ENCODE measurements around the gene CPLANE2. TPM values are rescaled to one million over a fixed set of nuclear protein-coding genes. Genes with fewer than 3 reads are reported as not detected.
A peak's percentile ranks its signal among the peaks of the same experiment; 100 is the strongest.
"Not testable (repeated sequence)": the region's sequence is repeated elsewhere in the genome, so short reads cannot be mapped to it uniquely, and the experiment has no call there.

The CPLANE2 gene
- polyA plus RNA-seq, 1 donor = 4.9 TPM

DNA sequence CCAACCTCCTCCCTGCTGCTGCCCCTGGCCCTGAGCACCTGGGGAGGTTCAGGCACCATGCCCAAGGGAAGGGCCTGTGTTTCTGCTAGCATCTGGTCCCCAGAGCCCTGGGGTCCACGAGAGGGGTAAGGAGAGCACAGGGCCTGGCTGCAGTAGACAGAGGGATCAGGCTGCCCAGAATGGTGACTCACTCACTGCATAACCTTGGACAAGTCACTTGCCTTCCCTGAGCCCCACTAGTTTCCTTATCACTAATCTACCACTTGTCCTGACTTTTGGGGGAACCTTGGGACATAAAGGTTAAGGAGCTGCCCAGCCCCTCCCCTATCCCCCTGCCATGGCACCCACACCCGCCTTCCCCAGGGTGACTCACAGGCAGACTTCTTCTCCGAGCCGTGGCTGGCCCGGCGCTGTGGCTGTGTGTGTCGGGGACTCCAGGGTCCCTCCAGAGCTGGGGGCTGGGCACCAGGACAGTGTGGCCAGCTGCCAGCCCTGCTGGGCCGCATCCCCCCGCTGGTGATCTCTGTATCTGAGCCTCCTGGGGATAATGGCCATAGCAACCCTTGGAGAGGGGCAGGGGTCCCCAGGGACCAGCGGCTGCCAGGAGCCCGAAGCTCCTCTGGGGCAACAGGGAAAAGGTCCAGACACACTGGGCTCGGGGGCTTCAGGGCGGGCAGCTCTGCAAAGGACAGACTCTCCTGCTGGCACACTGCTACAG is 28.6 kb downstream of the CPLANE2 start:
- no peak for DNase-seq

DNA sequence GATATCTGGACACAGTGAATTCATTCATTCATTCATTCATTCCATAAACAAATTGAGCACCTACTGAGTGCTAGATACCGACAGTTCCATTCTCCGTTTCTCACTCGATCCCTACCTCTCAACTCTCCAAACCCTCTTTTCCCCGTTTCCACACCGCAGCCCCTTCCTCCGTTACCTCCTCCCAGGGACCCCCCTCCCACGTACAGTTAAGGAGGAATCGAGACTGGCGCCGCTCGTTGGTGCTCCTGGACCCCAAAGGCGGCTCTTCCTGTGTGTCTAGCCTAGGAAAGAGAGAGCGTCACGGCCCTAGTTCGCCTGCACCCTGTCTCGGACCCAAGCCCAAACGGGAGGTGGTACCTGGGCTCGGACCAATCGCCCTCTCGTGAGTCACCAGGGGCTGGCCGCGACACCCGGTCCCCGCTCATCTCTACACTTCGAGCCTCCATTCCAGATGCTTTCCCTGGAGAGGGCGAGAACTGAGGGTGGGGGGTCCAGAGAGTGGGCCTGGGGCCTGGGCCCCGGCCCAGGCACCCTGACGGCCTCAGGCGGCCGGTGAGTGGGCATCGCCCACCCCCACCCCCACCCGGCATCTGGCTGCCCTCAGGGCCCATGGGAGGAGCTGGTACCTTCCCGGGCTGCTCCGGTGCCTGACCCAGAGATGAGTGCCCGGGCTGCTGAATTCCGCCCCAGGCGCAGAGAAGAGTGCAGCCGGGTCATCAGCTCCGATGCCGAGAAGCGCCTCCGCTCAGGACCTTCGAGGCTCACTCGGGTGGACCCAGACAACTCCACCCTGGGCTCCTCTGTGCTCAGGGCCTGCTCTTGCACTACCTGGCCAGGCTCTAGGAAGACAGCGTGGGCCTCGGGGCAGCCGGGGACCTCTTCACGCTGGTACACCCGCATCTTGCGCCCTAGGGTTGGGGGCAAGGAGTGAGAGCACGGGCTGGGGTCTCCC is 29.4 kb downstream of the CPLANE2 start:
- no peak for DNase-seq

DNA sequence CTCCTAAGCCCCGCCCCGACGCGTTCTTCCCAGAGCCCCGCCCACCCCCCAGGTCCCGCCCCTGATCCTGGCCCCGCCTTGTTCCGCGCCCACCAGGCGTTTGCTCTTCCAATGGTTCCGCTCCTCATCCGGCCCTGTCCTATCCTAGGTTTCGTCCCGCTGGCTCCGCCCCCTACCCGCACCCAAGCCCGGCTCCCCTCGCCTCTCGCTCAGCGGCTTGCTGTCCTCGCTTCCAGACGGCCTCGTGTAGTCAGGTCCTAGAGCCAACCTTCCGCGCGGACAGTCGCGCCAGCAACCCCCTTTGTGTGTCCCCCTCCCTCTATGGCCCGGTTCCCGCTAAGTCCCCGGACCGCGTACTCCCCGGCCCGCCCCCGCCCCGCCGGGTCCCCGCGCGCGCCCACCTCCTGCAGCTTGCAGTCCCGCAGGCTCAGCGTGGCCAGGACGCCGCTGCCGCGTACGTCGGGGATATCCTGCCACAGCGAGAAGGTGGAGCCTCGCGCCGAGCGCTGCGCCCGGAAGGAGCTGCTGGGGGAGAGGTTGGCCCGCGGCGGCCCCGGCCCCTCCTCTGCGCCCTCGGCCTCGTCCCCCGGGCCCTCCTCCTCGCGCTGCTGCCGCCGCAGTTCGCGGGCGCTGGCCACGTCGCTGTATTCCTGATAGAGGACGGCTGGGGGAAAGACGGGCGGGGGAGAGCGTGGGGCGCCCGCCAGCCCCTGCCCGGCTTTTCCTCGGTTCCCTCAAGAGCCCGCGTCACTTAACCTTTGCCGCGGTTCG is 30.3 kb downstream of the CPLANE2 start:
- peak; percentile 97 for DNase-seq

DNA sequence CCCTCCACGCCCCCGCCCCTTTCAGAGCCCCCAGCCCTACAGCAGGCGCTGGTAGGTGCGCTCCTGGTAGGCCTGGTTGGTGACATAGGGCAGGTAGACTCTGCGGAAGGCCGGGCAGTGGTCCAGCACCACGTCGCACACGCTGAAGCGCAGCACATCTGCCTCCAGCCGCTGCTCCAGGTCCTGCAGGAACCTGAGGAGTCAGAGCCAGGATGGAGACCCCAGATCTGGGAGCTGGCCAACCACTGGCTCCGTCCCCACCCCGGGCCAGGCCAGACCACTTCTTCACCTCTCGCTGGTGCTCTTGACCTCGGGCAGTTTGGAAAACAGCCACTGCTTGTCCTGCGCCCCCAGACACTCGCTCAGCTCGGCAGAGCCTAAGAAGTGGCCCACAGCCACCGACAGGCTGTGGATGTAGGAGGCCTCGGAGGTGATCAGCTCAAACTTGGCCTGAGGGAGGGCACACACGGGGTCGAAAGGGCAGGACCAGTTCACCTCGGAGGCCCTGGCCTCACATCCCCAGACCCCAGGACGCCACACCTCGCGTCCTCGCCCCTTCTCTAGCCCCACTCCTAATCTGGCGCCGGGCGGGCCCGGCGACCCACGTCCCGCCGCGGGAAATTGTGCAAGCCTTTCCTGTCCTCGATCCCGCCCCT is 31.0 kb downstream of the CPLANE2 start:
- DNase-seq = no peak

DNA sequence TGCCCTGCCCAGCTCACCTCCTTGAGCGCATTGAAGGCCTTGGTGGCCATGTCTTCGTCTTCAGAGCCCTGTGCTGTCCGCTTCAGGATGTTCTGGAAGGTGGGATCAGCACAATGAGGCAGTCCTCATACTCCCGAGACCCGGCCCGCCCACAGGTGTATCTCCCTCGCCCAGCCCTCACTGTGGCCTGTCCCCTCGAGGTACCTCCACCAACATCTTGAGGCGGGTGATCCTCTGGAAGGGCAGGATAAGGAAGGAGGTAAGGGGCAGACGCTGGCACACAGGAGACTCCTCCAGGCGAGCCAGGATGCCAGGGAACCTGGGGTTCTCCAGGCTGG is 31.7 kb downstream of the CPLANE2 start:
- no peak for DNase-seq

DNA sequence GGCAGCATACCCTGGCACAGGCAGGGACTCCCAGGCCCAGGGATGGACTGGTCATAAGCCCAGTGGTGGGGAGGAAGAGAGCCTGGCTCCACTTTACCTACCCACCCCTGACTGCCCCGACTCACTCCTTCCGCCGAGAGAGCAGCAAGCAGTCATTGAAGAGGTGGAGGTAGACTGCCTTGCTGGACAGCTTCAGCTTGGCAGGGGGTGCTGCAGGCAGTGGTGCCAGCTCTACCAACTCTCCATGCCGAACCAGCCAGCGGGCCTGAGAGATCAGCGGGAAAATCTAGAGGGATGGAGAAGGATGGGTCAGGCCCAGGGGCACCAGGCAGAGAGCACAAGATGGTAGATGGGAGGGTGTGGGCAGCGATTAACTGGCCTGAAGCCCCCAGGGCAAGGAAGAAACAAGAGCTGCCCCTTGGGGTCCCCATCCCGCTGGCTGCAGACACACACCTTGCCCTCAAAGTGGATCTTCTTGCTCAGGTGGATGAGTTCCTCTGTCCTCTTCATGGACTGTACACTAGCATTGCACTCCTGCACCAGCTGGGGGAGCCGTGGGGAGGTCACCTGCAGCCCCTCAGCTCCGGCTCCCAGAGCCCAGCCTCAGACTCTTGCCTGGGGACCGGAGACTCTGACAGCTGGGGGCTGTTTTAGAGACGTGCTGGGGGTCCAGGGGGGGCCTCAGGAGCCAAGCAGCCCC is 32.2 kb downstream of the CPLANE2 start:
- DNase-seq = no peak

DNA sequence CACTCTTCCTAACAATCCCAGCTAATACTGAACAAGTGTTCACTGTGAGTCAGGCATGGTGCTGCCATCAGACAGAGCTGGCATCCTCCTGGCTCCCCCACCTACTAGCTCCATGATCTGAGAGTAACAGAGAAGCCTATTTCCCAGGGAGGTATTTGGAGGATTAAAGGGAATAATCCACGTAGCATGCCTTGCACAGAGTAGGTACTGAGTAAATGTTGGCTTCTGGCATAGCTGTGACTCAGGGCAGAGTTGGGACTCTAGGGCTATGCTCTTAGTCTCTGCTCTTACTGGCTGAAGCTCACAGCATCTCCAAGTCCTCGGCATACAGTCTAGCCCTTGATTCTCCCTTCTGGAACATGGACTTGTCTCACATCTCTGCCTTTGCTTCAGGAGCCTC is 32.8 kb downstream of the CPLANE2 start:
- no peak for DNase-seq

DNA sequence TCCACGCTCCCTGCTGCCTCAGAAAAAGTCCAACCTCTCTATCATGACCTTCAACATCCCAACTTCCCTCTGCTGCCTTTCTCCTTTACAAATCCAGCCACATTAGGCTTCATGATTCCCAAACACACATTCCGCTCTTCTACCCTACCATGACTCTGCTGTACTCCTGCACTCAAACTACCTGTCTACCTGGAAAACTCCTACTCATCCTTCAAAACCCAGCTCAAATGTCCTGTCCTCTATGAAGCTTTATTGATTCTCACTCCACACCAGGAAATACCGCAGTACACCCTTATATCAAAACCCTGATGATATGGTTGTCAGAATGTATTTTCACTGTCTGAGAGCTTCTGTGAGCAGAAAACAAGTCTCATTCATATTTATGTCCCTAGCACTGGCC is 33.4 kb downstream of the CPLANE2 start:
- DNase-seq = no peak

DNA sequence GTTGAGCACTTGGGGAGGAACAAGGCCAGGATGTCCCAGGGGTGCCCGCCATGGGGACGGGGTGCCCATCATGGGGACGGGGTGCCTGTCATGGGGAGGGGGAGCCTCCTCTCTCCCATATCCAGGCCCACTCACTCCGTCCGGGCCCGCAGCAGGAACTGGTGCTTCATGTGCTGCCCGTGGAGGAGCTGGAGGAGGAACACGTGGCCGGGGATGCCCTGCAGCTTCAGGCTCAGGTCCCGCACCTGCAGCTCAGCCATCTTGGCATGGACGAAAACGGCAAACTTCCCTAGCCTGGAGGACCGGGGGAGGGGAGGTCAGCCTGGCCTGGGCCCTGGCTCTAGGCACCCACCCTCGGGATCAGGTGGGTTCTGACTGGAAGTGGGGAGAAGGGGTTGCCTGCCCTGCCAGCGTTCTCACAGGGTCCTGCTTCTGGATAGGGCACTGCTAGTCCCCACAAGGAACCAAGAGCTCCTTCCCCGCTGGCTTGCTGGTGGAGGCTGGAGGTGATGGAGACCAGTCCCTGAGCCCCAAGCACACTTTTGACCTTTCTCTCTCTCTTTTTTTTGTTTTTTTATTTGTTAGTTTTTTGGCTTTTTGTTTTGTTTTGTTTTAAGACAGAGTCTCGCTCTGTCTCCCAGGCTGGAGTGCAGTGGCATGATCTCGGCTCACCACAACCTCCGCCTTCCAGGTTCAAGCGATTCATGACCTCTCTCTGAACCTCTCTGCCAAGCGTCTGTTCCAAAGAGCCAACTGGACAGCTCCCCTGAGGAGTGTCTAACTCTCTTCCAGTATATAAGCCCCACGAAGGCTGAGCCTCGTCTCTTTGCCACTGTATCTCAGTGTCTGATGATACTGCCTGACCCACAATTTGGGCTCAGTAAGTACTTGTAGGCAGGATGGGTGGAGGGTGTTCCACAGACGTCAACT is 34.4 kb downstream of the CPLANE2 start:
- DNase-seq = no peak

DNA sequence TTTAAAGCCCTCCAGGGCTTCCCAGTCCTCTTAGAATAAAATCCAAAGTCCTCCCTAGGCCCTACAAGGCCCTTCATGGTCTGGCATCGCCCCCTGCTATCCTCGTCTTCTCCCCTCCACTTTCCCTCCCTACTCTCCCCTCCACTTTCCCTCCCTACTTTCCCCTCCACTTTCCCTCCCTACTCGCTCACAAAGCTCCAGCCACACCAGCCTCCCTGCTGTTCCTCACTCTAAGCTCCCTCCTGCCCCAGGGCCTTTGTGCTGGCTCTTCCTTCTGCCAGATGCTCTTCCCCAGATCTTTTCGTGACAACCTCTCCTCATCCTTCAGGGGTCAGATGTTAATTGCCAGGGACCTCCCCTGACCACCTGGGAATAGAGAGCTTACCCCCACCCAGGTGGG is 37.3 kb downstream of the CPLANE2 start:
- DNase-seq = no peak

DNA sequence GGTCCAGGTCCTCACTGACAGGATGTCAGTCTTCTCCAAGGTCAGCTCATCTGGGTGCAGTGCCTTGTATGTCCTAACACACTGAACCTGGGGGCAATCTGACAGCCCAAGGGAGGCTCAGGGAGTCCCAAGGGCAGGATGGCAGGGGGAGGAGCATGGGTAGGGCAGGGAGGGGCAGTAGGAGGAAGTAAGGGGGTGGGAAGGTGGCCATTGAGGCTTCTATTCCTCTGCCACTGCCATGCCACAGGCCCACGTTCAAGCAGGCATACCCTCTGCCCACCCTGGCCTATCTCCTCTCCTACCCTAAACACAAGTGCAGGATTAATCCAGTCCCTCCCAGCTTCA is 37.9 kb downstream of the CPLANE2 start:
- DNase-seq = no peak

DNA sequence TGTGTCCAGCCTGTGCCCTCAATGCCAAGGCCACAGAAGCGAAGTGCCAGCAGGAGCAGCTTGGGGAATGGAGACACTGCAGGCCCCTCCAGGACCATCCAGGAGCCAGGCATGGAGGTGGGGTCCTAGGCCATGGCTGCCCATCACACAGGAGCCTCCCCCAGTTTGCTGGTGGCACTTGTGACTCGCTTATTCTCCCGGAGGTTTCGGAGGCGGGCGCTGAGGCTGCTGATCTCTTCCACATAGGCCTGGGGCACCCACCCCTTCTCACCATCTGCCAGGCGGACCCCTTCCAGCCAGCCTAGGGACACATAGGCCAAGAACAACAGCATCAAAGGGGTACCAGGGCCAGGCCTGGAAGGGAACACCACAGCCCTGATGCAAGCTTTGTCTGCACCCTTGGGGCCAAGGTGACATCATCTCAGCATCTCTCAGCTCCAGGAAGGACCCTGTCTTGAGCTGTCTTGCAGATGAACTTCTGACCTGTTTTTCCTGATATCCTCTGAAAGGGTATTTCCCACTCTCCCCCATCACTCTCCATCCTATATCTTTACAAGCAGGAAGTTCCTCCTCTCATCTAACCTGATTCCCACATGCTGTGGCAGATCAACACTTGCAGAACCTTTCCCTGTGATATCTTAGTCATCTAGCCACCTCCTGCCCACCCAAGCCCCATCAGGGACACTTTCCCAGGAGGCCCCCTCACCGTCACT is 38.4 kb downstream of the CPLANE2 start:
- no peak for DNase-seq

DNA sequence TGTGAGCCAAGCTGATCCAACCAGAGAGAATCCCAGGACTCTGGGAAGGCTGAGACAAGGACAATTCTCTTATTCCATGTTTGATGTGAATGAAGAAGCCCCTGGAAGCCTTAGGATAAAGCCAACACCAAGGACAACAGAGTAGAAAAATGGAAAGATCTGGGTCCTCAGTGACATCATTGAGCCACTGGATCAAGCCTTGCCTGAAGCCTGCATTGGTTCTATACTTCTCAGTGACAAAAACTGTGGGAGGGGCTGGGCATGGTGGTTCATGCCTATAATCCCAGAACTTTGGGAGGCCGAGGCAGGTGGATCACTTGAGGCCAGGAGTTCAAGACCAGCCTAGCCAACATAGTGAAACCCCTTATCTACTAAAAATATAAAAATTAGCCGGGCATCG is 40.1 kb downstream of the CPLANE2 start:
- no peak for DNase-seq

DNA sequence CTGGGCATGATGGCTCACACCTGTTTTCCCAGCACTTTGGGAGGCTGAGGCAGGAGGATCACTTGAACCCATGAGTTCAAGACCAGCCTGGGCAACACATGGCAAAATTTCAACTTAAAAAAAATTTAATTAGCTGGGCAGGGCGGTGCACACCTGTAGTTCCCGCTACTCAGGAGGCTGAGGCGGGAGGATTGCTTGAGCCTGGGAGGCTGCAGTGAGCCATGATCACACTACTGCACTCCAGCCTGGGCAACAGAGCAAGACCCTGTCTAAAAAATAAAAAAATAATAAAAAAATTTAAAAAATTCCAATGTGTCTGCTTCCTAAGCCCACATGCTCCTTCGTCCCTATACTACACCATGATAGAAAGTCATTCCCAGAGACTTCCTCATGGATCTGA is 40.8 kb downstream of the CPLANE2 start:
- not testable (repeated sequence) for DNase-seq

DNA sequence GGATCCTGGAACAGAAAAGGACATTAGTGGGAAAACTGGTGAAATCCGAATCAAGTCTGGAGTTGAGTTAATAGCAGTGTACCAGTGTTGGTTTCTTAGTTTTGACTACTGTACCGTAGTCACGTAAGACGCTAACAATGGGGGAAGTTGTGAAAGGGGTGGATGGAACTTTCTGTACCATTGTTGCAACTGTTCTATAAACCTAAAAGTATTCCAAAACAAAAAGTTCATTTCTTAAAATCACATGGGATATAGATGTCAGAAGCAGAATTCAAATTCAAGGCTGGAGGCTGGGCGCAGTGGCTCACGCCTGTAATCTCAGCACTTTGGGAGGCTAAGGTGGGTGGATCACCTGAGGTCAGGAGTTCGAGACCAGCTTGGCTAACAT is 41.5 kb downstream of the CPLANE2 start:
- no peak for DNase-seq

DNA sequence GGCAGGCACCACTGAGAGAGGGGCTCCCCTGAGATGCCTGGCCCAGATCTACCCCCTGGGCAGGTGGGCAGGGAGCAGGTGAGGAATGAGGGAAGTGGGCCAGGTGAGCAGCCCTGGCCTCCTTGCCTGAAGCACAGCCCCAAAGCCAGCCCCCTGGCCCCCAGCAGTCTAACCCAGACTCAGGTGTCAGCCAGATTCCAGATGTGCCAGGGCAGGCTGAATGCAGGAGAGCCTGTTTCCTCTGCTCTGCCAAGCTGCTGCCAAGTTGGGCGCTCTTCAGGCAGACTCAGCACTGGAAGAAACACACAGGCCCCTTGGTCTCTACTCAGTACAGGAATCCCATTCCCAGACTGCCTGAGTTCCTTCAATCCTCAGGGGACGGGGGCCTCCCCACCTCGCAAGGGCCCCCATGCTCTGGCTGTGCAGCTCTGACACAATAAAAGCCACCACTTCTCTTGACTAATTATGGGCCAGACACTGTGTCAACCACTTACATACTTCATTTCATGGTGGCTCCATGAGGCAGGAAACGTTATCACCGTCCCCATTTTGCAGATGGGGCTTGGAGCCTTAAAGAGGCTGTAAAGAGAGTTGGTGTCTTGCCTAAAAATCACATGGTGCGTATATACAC is 45.0 kb downstream of the CPLANE2 start:
- no peak for DNase-seq

DNA sequence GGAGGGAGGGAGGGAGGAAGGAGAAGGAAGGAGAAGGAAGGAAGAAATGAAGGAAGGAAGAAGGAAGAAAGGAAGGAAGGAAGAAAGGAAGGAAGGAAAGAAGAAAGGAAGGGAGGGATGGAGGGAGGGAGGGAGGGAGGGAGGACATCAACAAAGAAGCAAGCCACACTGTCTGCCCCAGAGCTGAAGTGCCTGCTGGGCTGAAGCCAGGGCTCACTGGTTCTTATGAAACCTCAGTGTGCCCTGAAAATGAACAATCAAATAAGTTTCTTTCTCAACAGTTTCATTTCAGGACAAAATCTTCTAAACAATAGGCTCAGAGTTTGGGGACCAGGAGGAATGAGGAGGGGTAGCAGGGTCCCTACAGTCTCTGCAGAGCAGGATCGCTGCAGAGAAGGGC is 45.7 kb downstream of the CPLANE2 start:
- no peak for DNase-seq

DNA sequence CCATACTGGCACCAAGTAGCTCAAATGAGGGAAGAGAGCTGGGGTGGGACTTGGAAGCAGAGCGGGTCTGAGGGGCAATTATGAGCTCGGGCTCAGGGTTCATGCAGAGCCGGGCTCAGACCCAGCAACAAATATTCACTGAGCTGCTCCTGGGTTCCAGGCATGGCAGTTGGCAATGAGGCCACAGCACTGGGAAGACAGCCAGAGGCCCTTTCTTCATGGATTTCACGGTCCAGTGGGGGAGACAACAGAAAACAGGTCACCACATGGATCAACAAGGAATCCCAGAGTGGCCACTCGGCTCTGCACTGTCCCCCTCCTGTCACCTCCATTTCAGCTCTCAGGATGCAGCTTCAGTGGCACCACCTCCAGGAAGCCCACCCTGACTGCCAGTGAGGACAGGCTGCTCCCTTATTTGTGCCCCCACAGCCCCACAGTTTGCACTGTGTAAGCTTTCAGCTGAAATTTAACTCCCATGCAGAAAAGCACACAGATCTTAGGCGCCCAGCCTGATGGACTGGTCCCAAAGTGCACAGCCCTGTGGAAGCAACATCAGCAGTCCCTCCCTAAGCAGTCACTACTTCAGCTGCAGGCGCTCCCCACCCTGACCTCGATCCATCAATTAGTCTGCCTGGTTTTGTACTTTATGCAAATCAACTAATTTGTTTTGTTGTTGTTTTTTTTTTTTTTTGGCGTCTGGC is 46.9 kb downstream of the CPLANE2 start:
- no peak for DNase-seq

DNA sequence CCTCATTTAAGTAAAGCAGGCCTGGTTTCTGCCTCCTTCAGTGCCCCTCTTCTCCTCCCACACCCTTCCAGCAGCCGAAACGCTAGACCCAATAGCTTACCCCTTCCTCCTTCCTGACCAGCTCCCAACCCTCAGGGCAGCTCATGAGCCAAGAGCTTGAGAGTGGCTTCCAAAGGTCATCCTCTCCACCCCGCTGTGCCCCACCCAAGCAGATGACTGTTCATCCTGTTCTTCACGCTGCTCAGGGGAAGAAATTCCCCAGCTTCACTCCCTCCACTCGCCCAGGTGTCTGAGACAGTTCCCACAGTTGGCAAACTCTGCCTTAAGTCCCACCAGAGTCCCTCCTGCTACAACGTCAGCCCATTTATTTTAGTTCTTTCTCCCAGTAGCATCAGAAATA is 48.0 kb downstream of the CPLANE2 start:
- DNase-seq = no peak
